ENCODE data around the gene LENG1. TPM values are rescaled to one million over a fixed set of nuclear protein-coding genes. Genes with fewer than 3 reads are reported as not detected.
"Not testable (repeated sequence)": the region's sequence is repeated elsewhere in the genome, so short reads cannot be mapped to it uniquely, and the experiment has no call there.

The LENG1 gene
- total and polyA plus RNA-seq, 7 donors = 7.8 to 11.5 (median 8.6) TPM

- Histone ChIP-seq H3K4me3 (no peak overlapping the region), H3K27me3 (no peaks in the 10 kb centered on the region), H3K9me3 (no peaks in the 10 kb centered on the region), H3K36me3 (peaks cover 0 to 24% (median 1%) of the 10 kb centered on the region in 4 donors), H3K27ac (no peak overlapping the region), H3K4me1 (peaks cover 0 to 15% (median 14%) of the 10 kb centered on the region in 4 donors)
- intact Hi-C loops (cut with DNase I) = loop anchor here (5.0 kb wide), 1 partner anchor 46 kb away; no protein-coding TSS in a partner anchor
- WGBS, 2 donors = 89 to 93% methylated on average over 8 of the region's 8 CpGs
- no peak for TF ChIP-seq CTCF (IDR thresholded peaks at IDR 0.05)
- no peak for DNase-seq
Measured at GRCh38 chr19:54186351-54186750, 26.8 kb upstream of the LENG1 start.

GRCh38 chr19:54183431-54183830 lies 23.9 kb upstream of the LENG1 start:
- H3K36me3 ChIP-seq = peaks cover 0 to 44% (median 8%) of the 10 kb centered on the region in 4 donors
- 93 to 94% methylated on average over 11 of the region's 11 CpGs for WGBS, 2 donors

GRCh38 chr19:54181894-54182293 lies 22.4 kb upstream of the LENG1 start:
- H3K27me3 ChIP-seq; intact Hi-C loops (cut with DNase I); H3K9me3 ChIP-seq; DNase-seq; H3K4me1 ChIP-seq; H3K27ac ChIP-seq; H3K4me3 ChIP-seq: not testable (repeated sequence)
- 88 to 92% methylated on average over 3 of the region's 3 CpGs for WGBS, 2 donors
- H3K36me3 ChIP-seq = peaks cover 0 to 42% (median 9%) of the 10 kb centered on the region in 4 donors

More at GRCh38 chr19:54183431-54183830, 23.9 kb upstream of the LENG1 start:
- Histone ChIP-seq H3K27ac (no peak overlapping the region), H3K9me3 (no peaks in the 10 kb centered on the region), H3K4me3 (no peak overlapping the region), H3K27me3 (no peaks in the 10 kb centered on the region), H3K4me1 (peaks cover 0 to 8% (median 5%) of the 10 kb centered on the region in 4 donors)
- intact Hi-C loops (cut with DNase I) = no loop called here
- no peak for DNase-seq
- TF ChIP-seq EP300 (IDR thresholded peaks at IDR 0.05) (no peak), CTCF (IDR thresholded peaks at IDR 0.05) (no peak), POLR2AphosphoS5 (IDR thresholded peaks at IDR 0.05) (no peak), POLR2A (IDR thresholded peaks at IDR 0.05) (no peak)

GRCh38 chr19:54180691-54181091 lies 21.2 kb upstream of the LENG1 start:
- Histone ChIP-seq H3K27ac (no peak overlapping the region), H3K4me1 (no peaks in the 10 kb centered on the region), H3K27me3 (no peaks in the 10 kb centered on the region), H3K36me3 (peaks cover 0 to 33% (median 9%) of the 10 kb centered on the region in 4 donors), H3K4me3 (no peak overlapping the region), H3K9me3 (no peaks in the 10 kb centered on the region)
- TF ChIP-seq POLR2AphosphoS5 (IDR thresholded peaks at IDR 0.05) = no peak
- 95 to 96% methylated on average over 37 of the region's 37 CpGs for whole genome bisulfite sequencing, 2 donors
- DNase-seq = no peak
- intact Hi-C loops (cut with DNase I) = no loop called here

- Histone ChIP-seq H3K27ac (no peak overlapping the region), H3K36me3 (peaks cover 0 to 33% (median 9%) of the 10 kb centered on the region in 4 donors), H3K4me1 (no peaks in the 10 kb centered on the region), H3K4me3 (no peak overlapping the region), H3K9me3 (no peaks in the 10 kb centered on the region), H3K27me3 (no peaks in the 10 kb centered on the region)
- no peak for DNase-seq
- WGBS, 2 donors = 20 to 50% methylated on average over 10 of the region's 10 CpGs
- no peak for TF ChIP-seq EP300 (IDR thresholded peaks at IDR 0.05)
- no peak for TF ChIP-seq CTCF (IDR thresholded peaks at IDR 0.05)
- TF ChIP-seq POLR2AphosphoS5 (IDR thresholded peaks at IDR 0.05) = no peak
- TF ChIP-seq POLR2A (IDR thresholded peaks at IDR 0.05) = no peak
- intact Hi-C loops (cut with DNase I) = no loop called here
Measured at GRCh38 chr19:54179921-54180461, 20.5 kb upstream of the LENG1 start.

GRCh38 chr19:54179262-54179852 lies 19.8 kb upstream of the LENG1 start:
- Histone ChIP-seq H3K4me1 (no peaks in the 10 kb centered on the region), H3K36me3 (peaks cover 0 to 33% (median 9%) of the 10 kb centered on the region in 4 donors), H3K27me3 (peaks cover 0 to 2% (median 0%) of the 10 kb centered on the region in 3 donors), H3K27ac (no peak overlapping the region), H3K9me3 (no peaks in the 10 kb centered on the region), H3K4me3 (no peak overlapping the region)
- no peak for DNase-seq
- intact Hi-C loops (cut with DNase I) = no loop called here
- TF ChIP-seq CTCF (IDR thresholded peaks at IDR 0.05) = no peak
- no peak for TF ChIP-seq POLR2AphosphoS5 (IDR thresholded peaks at IDR 0.05)
- TF ChIP-seq EP300 (IDR thresholded peaks at IDR 0.05) = no peak
- no peak for TF ChIP-seq POLR2A (IDR thresholded peaks at IDR 0.05)
- 85 to 87% methylated on average over 10 of the region's 10 CpGs for WGBS, 2 donors
